Measurements from ENCODE around the gene SPTBN1.

Gene SPTBN1

DNA sequence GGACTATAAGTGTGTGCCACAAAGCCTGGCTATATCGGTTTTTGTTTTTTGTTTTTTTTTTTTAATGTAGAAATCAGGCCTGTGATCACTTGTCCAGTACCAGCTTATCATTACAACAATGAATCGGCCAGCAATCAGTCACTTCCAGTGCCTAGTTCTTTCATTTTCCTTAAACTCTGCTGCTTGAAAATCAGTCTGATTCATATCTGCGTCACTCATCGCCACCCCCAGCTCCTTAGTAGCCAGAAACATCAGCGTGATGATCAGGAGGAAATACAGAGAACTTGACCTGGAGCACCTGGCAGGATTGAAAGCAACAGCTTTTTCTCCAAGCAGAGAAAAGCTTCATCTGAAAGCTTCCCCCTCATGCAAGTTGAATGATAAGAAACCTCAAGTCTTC, 75.4 kb downstream of the SPTBN1 start:
- Histone ChIP-seq H3K4me1 (ENCODE audit: control insufficient read depth, insufficient read depth, low read length) (peaks cover 20% of the 10 kb centered on the region), H3K9ac (ENCODE audit: low read length) (no peak overlapping the region), H3K9me3 (ENCODE audit: control insufficient read depth, low read length) (no peaks in the 10 kb centered on the region), H3K4me3 (ENCODE audit: low read length) (no peak overlapping the region), H3K27me3 (replicated peaks; ENCODE audit: control insufficient read depth, insufficient read depth, low read length) (no peaks in the 10 kb centered on the region), H3K36me3 (ENCODE audit: control insufficient read depth, insufficient read depth, low read length, severe bottlenecking) (peaks cover 68% of the 10 kb centered on the region)
- no peak for DNase-seq (ENCODE audit: low read depth)

DNA sequence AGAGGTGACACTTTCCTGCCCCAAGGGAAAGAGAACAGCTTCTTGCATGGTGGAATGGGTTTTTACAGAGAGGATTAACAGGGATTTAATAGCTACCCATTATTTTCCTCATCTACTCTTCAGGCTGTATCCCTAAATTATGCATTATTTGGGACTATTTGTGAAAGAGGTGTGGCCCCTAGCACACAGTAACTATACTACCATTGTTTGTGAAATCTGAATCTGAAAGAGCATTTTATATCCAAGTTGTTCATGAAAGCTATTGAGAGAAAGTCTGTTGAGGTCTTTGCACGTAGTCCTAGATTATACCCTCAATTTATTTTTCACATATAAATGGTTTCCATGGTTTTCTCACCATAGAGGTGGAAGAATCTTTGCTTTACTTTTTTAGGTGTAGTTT, 78.1 kb downstream of the SPTBN1 start:
- Histone ChIP-seq H3K4me1 (ENCODE audit: control insufficient read depth, insufficient read depth, low read length) (peaks cover 20% of the 10 kb centered on the region), H3K9ac (ENCODE audit: low read length) (no peak overlapping the region), H3K4me3 (ENCODE audit: low read length) (no peak overlapping the region), H3K27me3 (replicated peaks; ENCODE audit: control insufficient read depth, insufficient read depth, low read length) (no peaks in the 10 kb centered on the region), H3K9me3 (ENCODE audit: control insufficient read depth, low read length) (no peaks in the 10 kb centered on the region), H3K36me3 (ENCODE audit: control insufficient read depth, insufficient read depth, low read length, severe bottlenecking) (peaks cover 52% of the 10 kb centered on the region)
- DNase-seq (ENCODE audit: low read depth) = no peak

DNA sequence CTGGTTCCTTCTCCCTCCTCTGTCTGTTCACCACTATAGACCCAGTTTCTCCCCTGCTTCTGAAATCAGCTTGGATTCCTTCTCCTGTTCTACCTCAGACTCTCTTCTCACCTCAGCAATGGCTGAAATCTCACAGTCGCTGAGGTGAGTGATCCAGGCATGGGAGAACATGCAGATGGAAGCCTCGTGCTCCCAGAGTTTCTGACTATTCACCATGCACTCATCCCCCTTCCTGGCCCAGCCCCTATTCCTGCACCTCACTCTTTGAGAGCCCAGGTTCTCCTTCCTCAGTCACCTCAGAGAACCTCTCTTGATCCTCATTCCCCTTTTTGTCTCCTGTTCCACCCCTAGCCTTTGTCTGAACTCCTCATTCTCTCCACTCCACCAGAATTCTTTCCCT, 78.5 kb downstream of the SPTBN1 start:
- Histone ChIP-seq H3K9ac (ENCODE audit: low read length) (no peak overlapping the region), H3K4me3 (ENCODE audit: low read length) (no peak overlapping the region), H3K36me3 (ENCODE audit: control insufficient read depth, insufficient read depth, low read length, severe bottlenecking) (peaks cover 48% of the 10 kb centered on the region), H3K4me1 (ENCODE audit: control insufficient read depth, insufficient read depth, low read length) (peaks cover 20% of the 10 kb centered on the region), H3K27me3 (replicated peaks; ENCODE audit: control insufficient read depth, insufficient read depth, low read length) (no peaks in the 10 kb centered on the region), H3K9me3 (ENCODE audit: control insufficient read depth, low read length) (no peaks in the 10 kb centered on the region)
- DNase-seq (ENCODE audit: low read depth) = no peak

DNA sequence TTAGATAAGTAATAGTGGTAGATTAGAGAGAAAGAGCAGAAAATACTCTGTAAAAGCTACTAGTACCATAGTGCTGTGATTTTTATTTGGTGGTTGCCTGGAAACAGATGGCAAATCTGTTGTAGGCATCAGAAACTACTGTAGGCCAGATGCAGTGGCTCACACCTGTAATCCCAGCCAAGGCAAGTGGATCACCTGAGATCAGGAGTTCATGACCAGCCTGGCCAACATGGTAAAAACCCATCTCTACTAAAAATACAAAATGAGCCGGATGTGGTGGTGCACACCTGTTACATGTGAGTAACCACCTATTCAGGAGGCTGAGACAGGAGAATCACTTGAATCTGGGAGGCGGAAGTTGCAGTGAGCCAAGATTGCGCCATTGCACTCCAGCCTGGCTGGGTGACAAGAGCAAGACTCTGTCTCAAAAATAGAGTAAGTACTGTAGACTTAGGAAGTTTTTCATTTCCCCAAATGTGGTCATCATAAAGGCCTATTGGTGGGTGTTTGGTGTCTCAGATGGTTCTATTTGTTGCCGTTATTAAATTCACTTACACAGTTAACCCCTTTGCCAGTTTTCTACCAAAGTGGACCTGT, 79.6 kb downstream of the SPTBN1 start:
- Histone ChIP-seq H3K4me3 (ENCODE audit: low read length) (no peak overlapping the region), H3K36me3 (ENCODE audit: control insufficient read depth, insufficient read depth, low read length, severe bottlenecking) (peaks cover 44% of the 10 kb centered on the region), H3K9ac (ENCODE audit: low read length) (no peak overlapping the region), H3K4me1 (ENCODE audit: control insufficient read depth, insufficient read depth, low read length) (peaks cover 23% of the 10 kb centered on the region), H3K9me3 (ENCODE audit: control insufficient read depth, low read length) (no peaks in the 10 kb centered on the region), H3K27me3 (replicated peaks; ENCODE audit: control insufficient read depth, insufficient read depth, low read length) (no peaks in the 10 kb centered on the region)
- no peak for DNase-seq (ENCODE audit: low read depth)

DNA sequence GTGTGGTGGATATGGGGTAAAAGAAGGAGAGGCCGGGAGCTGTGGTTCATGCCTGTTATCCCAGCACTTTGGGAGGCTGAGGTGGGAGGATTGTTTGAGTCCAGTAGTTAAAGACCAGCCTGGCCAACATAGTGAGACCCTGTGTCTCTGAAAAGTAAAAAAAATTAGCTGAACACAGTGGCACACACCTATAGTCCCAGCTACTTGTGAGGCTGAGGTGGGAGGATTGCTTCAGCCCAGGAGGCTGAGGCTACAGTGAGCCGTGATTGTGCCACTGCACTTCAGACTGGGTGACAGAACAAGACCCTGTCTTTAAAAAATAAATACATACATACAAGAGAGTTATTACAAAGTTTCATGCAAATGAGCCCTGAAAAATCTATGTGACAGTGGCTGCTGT, 80.6 kb downstream of the SPTBN1 start:
- H3K9ac ChIP-seq (ENCODE audit: low read length) = no peak overlapping the region
- no peak for DNase-seq (ENCODE audit: low read depth)

DNA sequence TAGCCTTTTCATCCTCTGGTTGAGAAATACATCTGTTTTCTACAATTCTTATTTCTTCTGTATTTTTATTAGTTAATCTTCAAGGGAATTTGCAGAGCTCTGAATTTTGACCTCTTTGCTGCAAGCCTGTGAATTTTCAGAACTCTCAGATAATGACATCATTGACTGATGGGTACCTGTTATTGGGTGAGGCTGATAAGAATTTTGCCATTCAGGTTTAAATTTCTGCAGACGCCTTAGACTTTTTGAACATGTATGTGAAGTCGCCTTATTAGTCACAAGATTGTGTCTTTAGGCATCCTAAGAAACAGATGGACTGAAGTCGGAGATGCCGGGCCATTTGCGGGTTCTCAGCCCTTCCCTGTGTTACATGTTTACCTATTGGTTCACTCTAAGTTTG, 82.4 kb downstream of the SPTBN1 start:
- H3K4me3 ChIP-seq (ENCODE audit: low read length) = no peak overlapping the region

More for the DNA sequence above, 80.6 kb downstream of the SPTBN1 start:
- Histone ChIP-seq H3K36me3 (ENCODE audit: control insufficient read depth, insufficient read depth, low read length, severe bottlenecking) (peaks cover 39% of the 10 kb centered on the region), H3K9me3 (ENCODE audit: control insufficient read depth, low read length) (no peaks in the 10 kb centered on the region), H3K27me3 (replicated peaks; ENCODE audit: control insufficient read depth, insufficient read depth, low read length) (no peaks in the 10 kb centered on the region), H3K4me3 (ENCODE audit: low read length) (no peak overlapping the region), H3K4me1 (ENCODE audit: control insufficient read depth, insufficient read depth, low read length) (peaks cover 21% of the 10 kb centered on the region)

DNA sequence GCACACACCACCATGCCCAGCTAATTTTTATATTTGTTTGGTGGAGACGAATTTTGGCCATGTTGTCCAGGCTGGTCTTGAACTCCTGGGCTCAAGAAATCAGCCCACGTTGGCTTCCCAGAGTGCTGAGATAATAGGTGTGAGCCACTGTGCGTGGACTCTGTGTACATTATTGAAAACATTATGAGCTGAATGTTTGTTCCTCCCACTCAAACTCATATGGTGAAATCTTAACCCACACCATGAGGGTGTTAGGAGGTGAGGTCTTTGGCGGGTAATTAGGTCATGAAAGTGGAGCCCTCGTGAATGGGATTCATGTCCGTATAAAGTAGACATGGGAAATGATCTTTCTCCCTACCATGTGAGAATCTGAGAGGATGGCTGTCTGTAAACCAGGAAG, 83.6 kb downstream of the SPTBN1 start:
- no peak for DNase-seq (ENCODE audit: low read depth)
- no peak overlapping the region for H3K9ac ChIP-seq (ENCODE audit: low read length)
- no peak overlapping the region for H3K4me3 ChIP-seq (ENCODE audit: low read length)
- H3K9me3 ChIP-seq (ENCODE audit: control insufficient read depth, low read length) = no peaks in the 10 kb centered on the region
- H3K4me1 ChIP-seq (ENCODE audit: control insufficient read depth, insufficient read depth, low read length) = peaks cover 5% of the 10 kb centered on the region
- no peaks in the 10 kb centered on the region for H3K27me3 ChIP-seq (replicated peaks; ENCODE audit: control insufficient read depth, insufficient read depth, low read length)
- H3K36me3 ChIP-seq (ENCODE audit: control insufficient read depth, insufficient read depth, low read length, severe bottlenecking) = peaks cover 34% of the 10 kb centered on the region

More for the DNA sequence above, 82.4 kb downstream of the SPTBN1 start:
- DNase-seq (ENCODE audit: low read depth) = no peak
- Histone ChIP-seq H3K27me3 (replicated peaks; ENCODE audit: control insufficient read depth, insufficient read depth, low read length) (no peaks in the 10 kb centered on the region), H3K4me1 (ENCODE audit: control insufficient read depth, insufficient read depth, low read length) (peaks cover 3% of the 10 kb centered on the region), H3K9ac (ENCODE audit: low read length) (no peak overlapping the region), H3K36me3 (ENCODE audit: control insufficient read depth, insufficient read depth, low read length, severe bottlenecking) (peaks cover 42% of the 10 kb centered on the region), H3K9me3 (ENCODE audit: control insufficient read depth, low read length) (no peaks in the 10 kb centered on the region)

DNA sequence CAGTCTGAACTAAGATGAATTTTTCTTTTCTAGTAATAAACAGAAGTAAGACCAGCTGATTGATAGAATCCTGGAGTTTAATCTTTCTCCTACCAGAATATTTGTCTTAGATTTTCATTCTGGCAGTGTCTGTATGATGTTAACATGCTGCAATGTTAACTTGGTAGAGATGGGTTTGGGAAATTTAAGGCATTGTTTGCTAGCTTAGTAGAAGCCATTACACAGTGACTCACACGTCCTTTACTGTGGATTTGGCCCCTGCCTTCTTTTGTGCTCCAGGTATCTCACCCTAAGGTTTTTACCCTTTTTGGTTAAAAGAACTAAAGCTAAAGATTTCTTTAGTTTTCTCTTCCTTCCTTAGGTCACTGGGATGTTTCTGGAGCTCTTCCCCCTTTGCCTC, 84.1 kb downstream of the SPTBN1 start:
- H3K9ac ChIP-seq (ENCODE audit: low read length) = no peak overlapping the region
- no peaks in the 10 kb centered on the region for H3K9me3 ChIP-seq (ENCODE audit: control insufficient read depth, low read length)
- H3K4me1 ChIP-seq (ENCODE audit: control insufficient read depth, insufficient read depth, low read length) = peaks cover 5% of the 10 kb centered on the region
- no peaks in the 10 kb centered on the region for H3K27me3 ChIP-seq (replicated peaks; ENCODE audit: control insufficient read depth, insufficient read depth, low read length)
- H3K4me3 ChIP-seq (ENCODE audit: low read length) = no peak overlapping the region
- DNase-seq (ENCODE audit: low read depth) = no peak
- H3K36me3 ChIP-seq (ENCODE audit: control insufficient read depth, insufficient read depth, low read length, severe bottlenecking) = peaks cover 29% of the 10 kb centered on the region

DNA sequence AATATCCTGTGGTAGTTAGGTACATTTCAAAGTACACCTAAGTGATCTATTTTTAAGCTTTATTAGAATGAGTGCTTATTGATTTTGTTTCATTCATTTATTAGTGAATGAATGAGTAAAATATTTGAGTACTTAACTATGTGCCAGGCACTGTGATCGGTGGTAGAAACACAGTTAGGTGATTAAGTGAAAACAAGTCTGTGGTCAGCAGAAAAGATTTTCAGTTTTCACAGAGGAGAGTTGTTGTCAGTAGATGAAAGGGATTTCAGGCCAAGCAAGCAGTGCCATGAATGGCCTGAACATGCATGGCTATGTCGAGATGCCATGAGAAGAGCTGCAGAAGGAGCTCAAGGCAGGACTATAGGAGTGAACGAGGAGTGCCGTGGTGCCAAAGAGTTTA, 85.9 kb downstream of the SPTBN1 start:
- no peak overlapping the region for H3K9ac ChIP-seq (ENCODE audit: low read length)
- H3K4me3 ChIP-seq (ENCODE audit: low read length) = no peak overlapping the region
- no peaks in the 10 kb centered on the region for H3K9me3 ChIP-seq (ENCODE audit: control insufficient read depth, low read length)
- H3K4me1 ChIP-seq (ENCODE audit: control insufficient read depth, insufficient read depth, low read length) = peaks cover 22% of the 10 kb centered on the region
- no peak for DNase-seq (ENCODE audit: low read depth)
- H3K27me3 ChIP-seq (replicated peaks; ENCODE audit: control insufficient read depth, insufficient read depth, low read length) = no peaks in the 10 kb centered on the region
- H3K36me3 ChIP-seq (ENCODE audit: control insufficient read depth, insufficient read depth, low read length, severe bottlenecking) = peaks cover 18% of the 10 kb centered on the region

DNA sequence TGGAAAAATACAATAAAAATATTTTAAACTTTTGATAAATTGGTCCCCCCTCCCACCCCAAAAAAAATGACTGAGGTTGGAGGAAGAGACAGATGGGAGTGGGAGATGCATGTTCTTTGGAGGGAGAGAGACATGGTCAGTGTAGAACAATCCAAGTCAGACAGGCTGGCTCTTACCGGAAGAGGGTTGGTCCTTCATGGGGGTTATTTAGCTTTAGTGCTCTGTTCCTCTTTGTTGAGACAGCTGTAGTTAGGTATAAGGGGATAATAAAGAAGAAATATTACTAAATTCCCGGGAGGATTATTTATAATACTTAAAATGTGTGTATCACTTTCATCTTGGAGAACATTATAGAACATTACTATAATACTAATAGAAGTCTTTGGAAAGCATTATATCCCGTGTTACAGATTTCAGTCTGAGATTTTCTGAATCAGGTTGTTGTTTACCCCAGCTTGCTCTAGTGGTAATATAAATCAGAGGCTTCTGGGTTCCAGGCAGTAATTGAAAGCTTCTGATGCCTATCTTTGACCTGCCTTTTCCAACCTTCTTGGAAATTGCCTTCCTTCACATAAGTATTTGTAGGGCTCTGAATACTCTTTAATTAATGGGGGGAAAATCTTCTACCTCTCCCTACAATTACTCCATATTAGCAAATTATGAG, 87.7 kb downstream of the SPTBN1 start:
- Histone ChIP-seq H3K27me3 (replicated peaks; ENCODE audit: control insufficient read depth, insufficient read depth, low read length) (no peaks in the 10 kb centered on the region), H3K9me3 (ENCODE audit: control insufficient read depth, low read length) (no peaks in the 10 kb centered on the region), H3K4me3 (ENCODE audit: low read length) (no peak overlapping the region), H3K36me3 (ENCODE audit: control insufficient read depth, insufficient read depth, low read length, severe bottlenecking) (peaks cover 10% of the 10 kb centered on the region), H3K9ac (ENCODE audit: low read length) (no peak overlapping the region), H3K4me1 (ENCODE audit: control insufficient read depth, insufficient read depth, low read length) (peaks cover 23% of the 10 kb centered on the region)
- no peak for DNase-seq (ENCODE audit: low read depth)

DNA sequence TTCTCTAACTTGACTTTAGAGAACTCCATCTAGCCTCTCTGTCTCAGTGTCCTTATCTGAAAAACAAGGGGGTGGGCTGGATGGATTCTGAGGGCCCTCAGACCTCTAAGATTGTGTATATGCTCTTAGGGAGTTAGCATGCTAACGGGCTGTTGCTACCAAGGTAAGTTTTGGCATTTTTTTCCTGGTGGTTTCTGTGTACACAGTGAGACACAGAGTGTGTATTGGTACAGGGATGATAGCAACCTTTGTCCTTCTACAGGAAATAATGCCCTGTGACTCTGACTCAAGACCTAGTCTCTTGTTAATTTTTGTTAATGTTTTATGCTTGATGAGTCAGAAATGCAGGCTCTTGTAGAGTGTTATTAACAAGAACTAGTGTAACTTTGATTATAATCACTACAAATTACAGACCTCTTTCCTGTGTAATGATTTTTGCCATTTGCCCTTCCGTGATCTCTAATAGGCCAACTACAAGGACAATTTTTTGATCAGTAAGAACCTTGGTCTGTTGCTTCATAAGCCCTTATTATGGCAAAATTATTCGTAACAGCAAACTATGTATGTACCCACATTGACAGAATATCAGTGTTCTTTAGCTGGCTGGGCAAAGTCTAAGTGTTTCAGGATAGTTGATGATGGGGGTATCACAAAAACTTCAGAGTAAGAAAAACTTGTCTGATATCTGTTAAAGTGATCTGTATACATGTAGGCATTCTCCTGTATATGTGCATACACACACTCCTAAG, 89.7 kb downstream of the SPTBN1 start:
- no peak for DNase-seq (ENCODE audit: low read depth)
- Histone ChIP-seq H3K9me3 (ENCODE audit: control insufficient read depth, low read length) (no peaks in the 10 kb centered on the region), H3K9ac (ENCODE audit: low read length) (no peak overlapping the region), H3K4me3 (ENCODE audit: low read length) (no peak overlapping the region), H3K4me1 (ENCODE audit: control insufficient read depth, insufficient read depth, low read length) (peaks cover 20% of the 10 kb centered on the region), H3K27me3 (replicated peaks; ENCODE audit: control insufficient read depth, insufficient read depth, low read length) (no peaks in the 10 kb centered on the region), H3K36me3 (ENCODE audit: control insufficient read depth, insufficient read depth, low read length, severe bottlenecking) (peaks cover 3% of the 10 kb centered on the region)
